Measurements from ENCODE around the gene MARK2. TPM values are rescaled to one million over a fixed set of nuclear protein-coding genes. Genes with fewer than 3 reads are reported as not detected.
"Not testable (repeated sequence)": the region's sequence is repeated elsewhere in the genome, so short reads cannot be mapped to it uniquely, and the experiment has no call there.

The MARK2 gene
- total RNA-seq, 1 donor from 2014 or later: 25.2 TPM

DNA sequence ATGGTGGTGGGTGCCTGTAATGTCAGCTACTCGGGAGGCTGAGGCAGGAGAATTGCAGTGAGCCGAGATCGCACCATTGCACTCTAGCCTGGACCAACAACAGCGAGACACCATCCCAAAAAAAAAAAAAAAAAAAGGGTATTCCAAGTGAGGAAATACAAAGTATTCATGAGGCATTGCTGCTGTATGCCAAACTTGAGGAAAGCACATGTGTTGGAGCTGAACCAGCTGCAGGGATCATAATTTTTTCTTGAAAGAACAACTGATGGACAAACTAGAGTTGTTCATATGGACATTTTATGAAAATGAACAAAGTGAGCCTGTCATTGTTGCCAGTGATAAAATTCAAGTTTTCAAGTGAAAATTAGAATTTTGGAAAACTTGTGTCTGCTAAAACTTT is 15.8 kb downstream of the MARK2 start:
- no peak for DNase-seq (ENCODE audit: low read depth)

DNA sequence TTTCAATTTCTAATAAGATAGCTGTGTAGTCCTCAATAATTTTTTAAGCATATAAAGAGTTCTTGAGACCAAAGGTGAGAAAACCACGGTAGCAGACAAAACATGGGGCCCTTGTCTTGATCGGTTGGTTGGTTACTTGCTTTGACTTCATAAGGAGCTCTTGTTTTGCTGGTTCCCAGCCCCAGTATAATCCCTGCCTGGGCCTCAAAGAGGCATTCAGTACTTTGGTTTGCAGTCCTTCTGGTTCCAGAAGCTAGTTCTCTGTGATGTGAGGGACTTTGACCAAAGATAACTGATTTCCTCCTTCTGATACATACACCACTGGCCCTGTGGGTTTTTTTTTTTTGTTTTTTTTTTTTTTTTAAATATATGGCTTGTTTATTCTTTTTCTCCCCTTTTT is 17.1 kb downstream of the MARK2 start:
- DNase-seq (ENCODE audit: low read depth): no peak

DNA sequence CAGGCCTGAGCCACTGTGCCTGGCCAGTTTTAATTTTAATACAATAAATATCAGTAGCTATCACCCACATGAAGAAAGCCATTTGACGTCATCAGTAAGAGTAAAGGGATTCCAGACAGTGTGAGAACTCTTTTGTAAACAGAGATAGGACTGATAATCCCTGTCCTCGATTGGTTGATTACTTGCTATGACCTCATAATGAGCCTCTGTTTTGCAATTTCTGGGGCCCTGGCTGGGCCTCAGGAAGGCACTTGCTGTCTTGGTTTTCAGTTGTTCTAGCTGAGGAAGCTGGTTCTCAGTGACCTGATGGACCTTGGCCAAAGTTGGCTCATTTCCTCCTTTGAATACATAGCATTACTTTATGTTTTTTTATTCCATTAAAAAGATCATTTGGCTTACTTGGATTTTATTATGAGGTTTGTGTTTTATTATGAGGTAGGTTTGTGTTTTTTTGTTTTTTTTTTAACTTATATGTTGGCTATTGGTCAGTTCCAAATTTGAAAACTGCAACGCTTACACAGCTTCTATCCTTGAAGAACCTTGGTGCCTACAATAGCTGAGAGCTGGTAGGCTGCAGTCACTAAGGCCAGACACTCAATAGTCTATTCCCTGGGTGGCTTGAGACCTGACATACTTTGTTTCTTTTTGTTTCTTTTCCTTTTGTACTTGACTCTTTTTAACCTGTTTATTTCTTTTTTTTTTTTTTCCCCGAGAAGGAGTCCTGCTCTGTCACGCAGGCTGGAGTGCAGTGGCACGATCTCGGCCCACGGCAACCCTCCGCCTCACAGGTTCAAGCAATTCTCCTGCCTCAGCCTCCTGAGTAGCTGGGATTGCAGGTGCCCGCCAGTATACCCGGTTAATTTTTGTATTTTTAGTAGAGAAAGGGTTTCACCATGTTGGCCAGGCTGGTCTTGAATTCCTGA is 20.0 kb downstream of the MARK2 start:
- peak; percentile 74 for DNase-seq (ENCODE audit: low read depth)

DNA sequence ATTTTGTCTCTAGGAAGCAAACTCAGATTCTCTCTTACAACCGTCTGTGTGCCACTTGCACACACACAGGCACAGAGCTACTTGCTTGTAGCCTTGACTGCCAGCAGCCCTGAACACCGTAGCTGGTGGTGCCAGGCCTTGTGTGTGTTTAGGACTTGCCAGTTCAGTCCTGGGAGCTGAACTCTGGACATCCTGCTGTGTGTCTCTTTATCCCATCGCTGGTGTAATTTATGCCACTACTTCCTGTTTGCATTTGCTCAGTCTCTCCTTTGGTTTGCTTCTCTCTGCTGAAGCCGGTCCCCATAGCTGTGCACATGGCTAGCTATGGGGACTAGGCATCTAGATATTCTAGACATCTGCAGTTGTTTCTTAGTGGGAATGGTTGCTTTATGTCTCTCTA is 24.0 kb downstream of the MARK2 start:
- no peak for DNase-seq (ENCODE audit: low read depth)

DNA sequence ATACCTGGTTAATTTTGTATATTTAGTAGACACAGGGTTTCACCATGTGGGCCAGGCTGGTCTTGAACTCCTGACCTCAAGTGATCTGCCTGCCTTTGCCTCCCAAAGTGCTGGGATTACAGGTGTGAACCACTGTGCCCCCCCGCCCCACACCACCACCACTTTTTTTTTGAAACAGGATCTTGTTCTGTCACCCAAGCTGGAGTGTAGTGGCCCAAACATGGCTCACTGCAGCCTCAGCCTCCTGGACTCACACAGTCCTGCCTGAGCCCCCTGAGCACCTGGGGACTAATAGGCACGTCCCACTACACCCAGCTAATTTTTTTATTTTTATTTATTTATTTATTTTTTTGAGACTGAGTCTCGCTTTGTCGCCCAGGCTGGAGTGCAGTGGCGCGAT is 24.7 kb downstream of the MARK2 start:
- not testable (repeated sequence) for DNase-seq (ENCODE audit: low read depth)

DNA sequence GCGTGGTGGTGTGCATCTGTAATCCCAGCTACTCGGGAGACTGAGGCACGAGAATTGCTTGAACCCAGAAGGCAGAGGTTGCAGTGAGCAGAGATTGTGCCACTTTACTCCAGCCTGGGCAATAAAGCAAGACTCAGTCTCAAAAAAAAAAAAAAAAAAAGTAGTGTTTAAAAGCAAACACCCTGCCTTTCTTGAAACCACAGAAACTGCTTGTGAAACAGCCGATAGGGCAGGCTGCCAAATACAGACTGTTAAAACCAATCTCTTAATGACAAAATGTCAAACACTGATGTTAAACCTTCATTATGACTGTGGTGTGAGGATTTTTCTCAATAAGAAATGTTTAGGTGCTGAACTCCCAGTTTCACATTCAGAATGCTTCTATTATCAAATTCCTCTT is 27.3 kb downstream of the MARK2 start:
- DNase-seq (ENCODE audit: low read depth): peak; percentile 91

DNA sequence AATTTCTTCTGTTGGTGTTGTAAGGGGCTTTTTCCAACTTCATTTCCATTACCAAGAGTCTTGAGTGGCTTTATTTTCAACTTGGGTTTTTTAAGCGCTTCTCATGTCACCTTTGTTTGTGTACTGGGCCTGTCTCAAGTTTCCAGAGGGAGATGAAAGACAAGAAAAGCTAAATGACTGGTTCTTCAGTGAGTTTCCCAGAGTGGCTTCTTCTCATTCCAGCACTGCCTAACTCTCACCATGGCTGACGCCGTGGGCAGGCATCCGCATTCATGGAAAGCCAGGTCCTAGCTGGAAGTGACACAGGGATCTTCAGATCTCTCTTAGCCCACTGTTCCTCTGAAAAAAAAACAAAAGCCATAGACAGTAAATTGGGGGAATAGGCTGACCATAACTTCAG is 28.6 kb downstream of the MARK2 start:
- DNase-seq (ENCODE audit: low read depth): no peak

DNA sequence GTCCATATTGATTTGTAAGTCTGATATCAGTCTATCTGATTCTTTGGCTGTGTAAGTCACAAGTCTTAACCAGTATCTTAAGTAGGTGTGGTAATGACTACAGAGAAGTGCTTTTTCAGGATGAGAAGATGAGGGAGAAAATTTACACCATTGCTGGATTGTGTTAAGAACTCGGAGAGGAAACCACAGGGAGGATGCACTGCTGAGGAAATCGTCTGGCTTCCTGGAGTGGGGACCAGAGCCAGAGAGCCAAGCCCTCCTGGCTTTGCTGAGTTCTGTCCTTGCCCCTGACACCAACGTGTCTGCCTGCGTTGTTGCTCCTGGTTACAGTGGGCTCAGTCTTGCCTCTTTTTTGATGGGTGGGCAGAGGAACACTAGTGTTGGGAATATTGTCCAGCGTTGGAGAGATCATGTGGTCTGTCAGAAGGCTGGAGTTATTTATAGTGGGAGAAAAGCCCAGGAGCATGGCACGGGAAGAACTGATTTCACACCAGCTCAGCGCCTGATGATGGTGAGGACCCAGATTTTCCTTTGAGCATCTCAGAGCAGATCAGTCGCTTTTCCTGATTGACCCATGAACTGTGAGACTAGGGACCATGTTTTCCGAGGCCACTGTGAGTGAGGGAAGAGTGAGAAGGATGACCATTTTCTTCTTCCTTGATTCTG is 29.6 kb downstream of the MARK2 start:
- no peak for DNase-seq (ENCODE audit: low read depth)

DNA sequence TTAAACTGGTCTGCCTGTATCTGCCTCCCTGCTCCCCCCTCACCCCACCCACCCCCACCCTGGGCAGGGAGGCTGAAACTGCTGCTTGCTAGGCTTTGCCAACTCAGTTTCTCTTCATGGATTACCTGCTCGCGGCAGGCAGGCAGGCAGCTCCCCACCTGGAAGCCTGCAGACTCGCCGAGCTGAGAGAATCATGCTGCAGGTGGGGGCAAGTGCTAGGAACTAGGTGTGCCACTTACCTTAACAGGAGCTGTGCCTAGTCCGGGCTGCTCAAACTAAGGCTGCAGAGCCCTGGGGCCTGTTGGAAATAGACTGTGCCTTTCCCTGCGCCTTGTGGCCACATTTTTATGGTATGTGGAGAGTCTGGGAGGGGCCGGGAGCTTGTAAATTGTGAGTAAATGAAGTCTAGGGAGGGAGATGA is 30.3 kb downstream of the MARK2 start:
- DNase-seq (ENCODE audit: low read depth): no peak

DNA sequence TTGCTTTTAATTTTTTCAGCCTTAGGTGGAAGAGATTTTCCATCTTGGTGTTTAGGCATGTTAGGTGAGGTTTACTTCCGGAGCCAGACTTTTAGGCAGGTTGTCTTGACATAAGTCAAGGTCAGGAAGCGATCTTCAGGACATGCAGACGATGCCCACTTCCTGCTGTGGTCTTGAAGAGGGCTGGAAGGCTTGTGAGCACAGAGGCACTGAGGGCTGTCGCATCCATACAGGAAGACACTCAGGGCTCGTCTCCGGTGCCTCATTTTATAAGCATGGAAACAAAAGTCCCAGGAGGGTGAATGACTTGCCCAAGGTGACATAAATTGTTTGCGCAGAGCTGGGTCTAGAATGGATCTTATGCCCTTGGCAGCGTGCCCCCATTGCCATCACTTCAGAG is 30.8 kb downstream of the MARK2 start:
- DNase-seq (ENCODE audit: low read depth): no peak

DNA sequence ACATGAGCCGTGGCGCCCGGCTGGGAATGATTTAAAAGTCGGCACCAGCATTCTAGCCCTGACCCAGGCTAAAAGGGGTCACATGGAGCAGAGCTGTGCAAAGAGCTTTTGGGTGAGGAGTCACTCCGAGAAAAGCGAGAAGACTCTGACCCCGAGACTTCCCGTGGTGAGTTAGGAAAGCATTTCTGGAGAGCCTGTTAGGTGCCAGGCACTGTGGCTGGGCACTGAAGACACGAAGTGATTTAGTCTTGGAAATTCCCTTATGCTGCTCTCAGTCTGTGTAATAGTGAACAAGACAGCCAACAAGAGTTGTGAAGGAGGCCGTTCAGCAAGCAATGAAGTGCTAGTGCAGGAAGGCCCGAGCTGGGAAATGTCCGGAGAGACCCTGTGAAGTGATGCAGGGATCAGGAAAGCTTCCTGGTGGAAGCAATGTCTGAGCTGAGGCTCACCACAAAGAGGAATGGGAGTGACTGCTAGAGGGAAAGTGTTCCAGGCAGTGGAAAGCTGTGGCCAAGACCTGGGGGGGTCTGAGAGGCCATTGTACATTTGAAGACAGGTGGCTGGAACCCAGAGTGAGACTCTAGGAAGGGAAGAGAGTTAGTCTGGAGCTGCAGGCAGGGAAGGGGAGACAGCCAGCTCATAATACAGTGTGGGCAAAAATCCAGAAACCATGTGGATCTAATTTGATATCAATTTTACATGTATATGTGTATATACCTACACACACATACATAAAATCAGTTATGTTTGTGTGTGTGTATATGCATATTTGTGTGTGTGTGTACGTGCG is 31.6 kb downstream of the MARK2 start:
- DNase-seq (ENCODE audit: low read depth): peak; percentile 63

DNA sequence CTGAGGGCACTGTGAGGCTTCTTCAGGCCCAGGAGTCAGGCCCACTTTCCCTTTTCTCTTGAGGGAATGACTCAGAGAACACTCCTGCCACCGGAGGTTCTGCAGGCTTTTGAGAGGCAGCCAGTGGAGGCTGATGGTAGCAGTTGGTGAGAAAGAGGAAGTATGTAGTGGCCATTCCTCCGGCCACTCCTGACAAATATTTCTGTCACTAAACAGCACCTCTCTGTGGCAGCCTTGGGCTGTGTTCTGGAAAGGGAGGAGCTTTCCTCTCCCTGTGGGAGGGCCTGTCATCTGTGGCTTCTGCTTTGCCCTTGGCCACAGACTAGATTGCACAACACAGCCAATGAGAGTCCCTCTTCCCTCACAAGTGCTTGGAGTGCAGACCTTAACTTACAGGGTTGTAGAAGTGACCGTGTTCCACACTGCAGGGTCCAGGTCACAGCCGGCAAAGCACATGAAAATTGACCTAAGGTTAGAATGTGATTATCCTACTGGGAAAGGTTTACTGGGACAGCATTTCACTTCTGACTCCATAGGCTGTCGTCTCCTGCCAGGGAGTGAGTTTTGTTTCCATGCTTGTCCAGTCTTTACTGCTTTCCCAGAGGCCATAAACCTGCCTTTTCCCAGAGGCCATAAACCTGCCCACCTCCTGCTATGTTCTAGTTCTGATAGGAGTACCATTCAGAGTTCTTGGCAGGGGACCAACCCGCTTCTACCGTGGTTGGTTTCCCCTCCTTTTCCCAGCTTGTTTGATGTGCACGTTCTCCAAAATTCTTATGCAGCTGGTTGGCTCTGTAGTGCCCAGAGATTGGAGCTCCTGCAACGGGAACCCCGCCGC is 33.3 kb downstream of the MARK2 start:
- DNase-seq (ENCODE audit: low read depth): peak; percentile 98

DNA sequence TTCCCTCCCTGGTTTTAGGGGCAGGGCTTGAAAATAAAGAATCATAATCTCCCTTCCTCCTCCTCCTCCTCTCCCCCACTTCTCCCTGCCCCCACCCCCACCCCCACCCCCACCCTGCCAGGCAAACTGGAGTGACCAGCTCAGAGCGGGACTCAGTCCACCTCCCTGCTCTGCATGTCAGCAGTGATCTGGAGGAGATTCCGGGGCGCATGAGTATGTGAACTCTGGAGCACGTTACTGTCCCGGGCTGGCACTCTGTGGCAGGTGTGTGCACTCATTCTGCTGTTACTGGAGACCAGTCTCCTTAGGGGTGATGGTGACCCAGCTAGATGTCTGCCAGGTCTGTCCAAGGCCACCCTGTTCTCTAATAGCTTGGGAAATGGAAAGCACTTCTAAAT is 33.9 kb downstream of the MARK2 start:
- no peak for DNase-seq (ENCODE audit: low read depth)

DNA sequence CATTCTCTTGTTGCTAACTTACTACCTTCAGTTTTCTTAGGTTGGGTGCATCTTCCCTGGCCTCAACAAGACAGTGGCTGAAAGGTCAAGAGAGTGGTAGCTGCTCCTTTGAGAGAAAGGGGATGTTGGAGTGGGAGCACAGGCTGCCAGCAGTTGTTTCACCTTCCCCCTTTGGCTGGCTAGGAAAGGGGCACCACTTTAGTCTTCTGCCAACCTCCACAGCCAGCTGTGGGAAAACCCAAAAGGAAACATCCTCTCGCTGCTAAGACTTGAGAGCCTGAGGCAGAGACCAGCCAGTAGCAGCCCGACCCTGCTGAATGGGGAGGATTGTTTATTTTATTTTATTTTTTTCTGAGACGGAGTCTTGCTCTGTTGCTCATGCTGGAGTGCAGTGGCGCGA is 34.4 kb downstream of the MARK2 start:
- no peak for DNase-seq (ENCODE audit: low read depth)

DNA sequence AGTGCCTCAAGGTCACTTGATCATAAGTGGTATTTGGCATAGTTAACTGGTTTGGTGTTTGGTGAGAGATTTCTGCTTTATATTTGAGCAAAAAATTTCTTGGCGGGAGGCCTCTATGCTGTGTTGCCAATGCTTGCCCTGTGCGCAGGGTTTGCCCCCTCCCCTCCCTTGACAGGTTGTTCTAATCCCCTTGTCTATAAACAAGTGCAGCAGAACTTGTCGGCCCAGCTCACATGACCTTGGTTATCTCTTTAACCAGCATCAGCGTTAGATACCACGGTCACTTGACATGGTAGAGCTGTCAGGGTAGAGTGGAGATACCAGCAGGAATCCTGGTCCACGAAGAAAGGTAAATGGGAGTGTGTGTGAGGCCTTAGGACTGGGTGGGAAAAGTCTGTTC is 35.6 kb downstream of the MARK2 start:
- DNase-seq (ENCODE audit: low read depth): no peak

DNA sequence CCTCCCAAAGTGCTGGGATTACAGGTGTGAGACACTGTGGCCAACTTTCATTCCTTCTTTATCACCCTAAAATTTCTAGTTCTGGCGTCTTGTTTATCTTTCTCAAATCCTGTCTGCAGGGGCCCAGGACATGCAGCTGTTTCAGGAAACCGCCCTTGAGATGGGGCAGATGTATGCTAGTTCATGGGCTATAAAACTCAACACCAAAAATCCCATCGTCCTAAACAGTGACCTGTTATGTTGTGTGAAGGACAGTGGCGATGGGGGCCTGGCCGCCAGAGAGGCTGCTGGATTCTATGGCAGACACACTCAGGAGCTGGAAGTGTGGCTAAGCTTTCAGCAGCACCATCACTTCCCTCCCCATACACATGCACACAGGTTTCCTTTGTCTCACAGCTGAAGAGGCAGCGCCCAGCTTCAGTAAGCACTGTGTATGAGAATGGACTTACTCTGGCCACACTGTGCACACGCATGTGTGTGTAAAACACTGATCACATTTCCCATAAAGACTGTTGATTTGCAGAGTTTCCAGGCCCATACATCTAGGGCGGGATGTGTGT is 36.7 kb downstream of the MARK2 start:
- DNase-seq (ENCODE audit: low read depth): no peak

DNA sequence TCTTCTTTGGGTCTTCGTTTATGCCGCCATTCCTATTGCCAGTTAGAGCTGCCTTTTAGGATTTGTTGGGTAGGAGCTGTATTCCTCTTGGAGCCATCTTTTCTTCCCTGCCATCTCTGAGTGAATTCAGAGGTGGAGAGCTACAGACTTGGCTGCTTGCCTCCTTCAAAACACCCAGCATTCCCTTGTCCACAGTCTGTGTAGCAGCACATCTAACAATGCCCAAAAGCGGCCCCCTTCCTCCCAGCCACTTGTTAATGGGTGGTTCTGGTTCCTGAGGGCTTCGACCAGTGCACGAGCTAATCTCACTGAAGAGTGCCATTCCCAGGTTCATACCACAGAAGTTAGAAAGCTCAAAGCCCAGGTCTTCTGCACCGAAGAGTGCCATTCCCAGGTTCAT is 37.7 kb downstream of the MARK2 start:
- DNase-seq (ENCODE audit: low read depth): no peak

DNA sequence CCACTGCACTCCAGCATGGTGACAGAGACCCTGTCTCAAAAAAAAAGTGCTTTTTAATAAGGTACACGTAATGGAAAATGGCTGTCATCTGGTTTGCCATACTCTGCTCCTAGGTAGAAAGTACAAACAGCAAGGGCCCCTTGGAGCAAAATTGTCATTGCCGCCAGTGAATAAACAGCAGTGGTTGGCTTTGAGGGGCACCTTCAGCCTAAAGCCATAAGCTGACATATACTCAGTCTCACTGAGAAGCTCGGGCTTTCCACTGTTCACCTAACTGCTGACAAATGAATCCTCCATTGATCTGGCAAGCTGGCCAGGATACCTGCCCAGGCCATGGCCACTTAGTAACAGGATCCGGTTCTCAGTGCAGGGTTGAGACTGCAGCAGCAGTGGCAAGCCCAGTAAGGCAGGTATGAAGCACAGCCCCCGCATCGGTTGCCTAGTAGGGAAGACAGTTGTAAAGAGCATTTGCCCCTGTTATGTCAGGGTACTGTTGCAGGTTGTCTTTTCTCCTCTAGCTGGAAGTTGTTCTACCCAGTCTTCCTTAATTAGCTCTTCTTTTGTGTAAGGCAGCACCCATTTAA is 38.8 kb downstream of the MARK2 start:
- no peak for DNase-seq (ENCODE audit: low read depth)

DNA sequence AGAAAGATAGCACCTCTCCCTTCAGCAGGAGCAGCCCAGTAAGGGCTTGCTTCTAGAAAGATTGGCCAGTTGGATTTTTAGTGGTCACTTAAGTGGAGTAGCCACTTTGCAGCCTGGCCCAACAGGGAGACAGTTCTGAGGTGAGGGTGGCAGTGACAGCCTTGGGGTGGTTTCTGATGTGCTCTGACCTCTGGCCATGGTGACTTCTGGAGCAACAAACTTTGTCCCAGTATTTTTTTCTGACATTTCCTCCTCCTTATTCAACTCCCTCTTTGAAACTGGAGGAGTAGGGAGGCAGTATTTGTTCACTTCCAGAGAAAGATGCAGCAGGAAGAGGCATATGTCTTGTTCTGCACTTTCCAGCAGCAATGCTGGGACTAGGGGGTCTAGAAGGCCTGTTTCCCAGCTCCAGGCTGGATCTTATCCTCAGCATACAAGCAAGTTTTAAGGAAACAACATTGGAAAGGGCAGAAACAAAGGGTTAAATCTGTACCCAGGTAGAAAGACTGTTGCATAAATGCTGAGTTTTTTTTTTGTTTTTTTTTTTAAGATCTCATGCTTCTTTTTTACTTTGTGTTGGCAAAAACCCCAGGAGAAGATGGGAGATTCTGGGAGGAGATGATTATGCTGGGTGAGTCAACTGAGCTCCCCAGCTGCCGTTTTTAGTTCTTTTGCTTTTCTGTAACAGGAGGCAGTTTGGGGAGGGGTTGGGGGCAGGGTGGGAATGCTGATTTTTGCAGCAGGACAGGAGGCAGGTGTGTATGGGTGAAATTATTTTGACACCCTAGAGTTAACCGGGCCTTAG is 40.9 kb downstream of the MARK2 start:
- no peak for DNase-seq (ENCODE audit: low read depth)

DNA sequence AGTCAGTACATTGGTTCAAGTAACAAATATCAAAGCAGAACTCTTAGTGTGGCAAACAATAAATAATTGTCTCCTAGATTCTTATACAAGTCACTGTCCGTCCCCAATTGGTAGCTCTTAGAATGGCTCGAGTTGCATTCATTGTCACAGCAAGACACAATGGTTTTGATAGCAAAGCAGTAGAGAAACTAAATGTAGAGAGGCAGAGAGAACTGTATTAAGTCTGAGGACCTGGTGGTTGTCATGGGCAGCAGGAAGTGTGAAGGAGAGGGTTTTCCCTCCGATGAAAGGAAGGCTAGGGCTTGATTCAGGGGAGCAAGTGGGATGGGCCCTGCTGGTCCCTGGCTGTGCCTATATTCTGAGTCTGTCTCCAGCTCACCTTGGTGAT is 41.5 kb downstream of the MARK2 start:
- no peak for DNase-seq (ENCODE audit: low read depth)
